ENCODE data around the gene VWF. TPM values are rescaled to one million over a fixed set of nuclear protein-coding genes. Genes with fewer than 3 reads are reported as not detected.

The VWF gene
- total RNA-seq, 1 donor from 2014 or later = 0.21 TPM

DNA sequence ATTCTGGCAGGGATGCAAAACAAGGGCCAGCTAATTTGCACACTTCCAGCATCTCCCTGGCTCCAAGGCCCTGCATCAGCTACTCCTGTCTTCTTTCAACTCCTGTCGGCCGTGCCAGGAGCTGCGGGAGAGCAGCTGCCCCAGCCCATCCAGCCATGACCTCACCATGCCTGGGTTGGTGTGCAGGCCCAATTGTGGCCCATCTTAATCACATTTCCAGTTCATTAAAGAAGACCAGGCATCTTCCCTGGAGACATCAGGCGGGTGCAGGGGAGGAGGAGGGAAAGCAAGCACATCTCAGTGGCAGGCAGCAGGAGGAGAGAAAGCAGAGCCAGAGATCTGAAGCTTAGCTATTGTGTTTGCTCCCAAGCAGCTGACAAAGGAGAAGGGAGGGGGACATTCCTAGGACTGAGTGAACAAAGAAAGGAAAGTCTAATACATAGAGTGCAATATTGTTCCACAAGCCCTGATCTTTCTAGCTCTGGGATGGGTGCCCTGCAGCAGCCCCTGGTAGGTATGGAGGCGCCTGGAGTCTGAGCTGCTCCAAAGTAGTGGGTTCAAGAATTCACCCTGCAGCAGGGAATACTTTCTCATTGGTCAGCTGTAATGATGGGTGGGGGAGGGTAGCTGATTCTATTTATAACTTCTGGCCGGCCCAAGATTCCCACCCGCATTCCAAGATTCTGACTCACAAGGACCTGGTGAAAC, 40.1 kb downstream of the VWF start:
- H3K9me3 Mint-ChIP-seq = no peaks in the 10 kb centered on the region
- H3K27me3 Mint-ChIP-seq (ENCODE audit: low read depth) = peaks cover 4% of the 10 kb centered on the region
- peaks cover 33% of the 10 kb centered on the region for H3K4me1 Mint-ChIP-seq
- peak overlapping the region; percentile 7 for H3K4me3 Mint-ChIP-seq
- peak overlapping the region; percentile 90 for H3K27ac Mint-ChIP-seq (ENCODE audit: unreplicated experiment)
- H3K36me3 Mint-ChIP-seq (ENCODE audit: low read depth) = no peaks in the 10 kb centered on the region
- TF ChIP-seq, protein P1, sequence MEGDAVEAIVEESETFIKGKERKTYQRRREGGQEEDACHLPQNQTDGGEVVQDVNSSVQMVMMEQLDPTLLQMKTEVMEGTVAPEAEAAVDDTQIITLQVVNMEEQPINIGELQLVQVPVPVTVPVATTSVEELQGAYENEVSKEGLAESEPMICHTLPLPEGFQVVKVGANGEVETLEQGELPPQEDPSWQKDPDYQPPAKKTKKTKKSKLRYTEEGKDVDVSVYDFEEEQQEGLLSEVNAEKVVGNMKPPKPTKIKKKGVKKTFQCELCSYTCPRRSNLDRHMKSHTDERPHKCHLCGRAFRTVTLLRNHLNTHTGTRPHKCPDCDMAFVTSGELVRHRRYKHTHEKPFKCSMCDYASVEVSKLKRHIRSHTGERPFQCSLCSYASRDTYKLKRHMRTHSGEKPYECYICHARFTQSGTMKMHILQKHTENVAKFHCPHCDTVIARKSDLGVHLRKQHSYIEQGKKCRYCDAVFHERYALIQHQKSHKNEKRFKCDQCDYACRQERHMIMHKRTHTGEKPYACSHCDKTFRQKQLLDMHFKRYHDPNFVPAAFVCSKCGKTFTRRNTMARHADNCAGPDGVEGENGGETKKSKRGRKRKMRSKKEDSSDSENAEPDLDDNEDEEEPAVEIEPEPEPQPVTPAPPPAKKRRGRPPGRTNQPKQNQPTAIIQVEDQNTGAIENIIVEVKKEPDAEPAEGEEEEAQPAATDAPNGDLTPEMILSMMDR (conservative IDR thresholded peaks at IDR 0.05) = peak; percentile 36
- DNase-seq (ENCODE audit: low read depth, low spot score) = peak; percentile 34

- no peak for DNase-seq (ENCODE audit: low read depth, low spot score)
- Mint-ChIP-seq H3K27ac (ENCODE audit: unreplicated experiment) (no peak overlapping the region), H3K9me3 (no peaks in the 10 kb centered on the region), H3K27me3 (ENCODE audit: low read depth) (no peaks in the 10 kb centered on the region), H3K36me3 (ENCODE audit: low read depth) (no peaks in the 10 kb centered on the region), H3K4me3 (peak overlapping the region; percentile 7), H3K4me1 (peaks cover 25% of the 10 kb centered on the region)
- TF ChIP-seq, protein P1 (conservative IDR thresholded peaks at IDR 0.05) = no peak
These were observed 40.9 kb downstream of the VWF start for GRCh38 chr12:6083601-6084000.

GRCh38 chr12:6082613-6083012, 41.9 kb downstream of the VWF start:
- no peaks in the 10 kb centered on the region for H3K9me3 Mint-ChIP-seq
- TF ChIP-seq, protein P1 (conservative IDR thresholded peaks at IDR 0.05) = no peak
- no peak overlapping the region for H3K27ac Mint-ChIP-seq (ENCODE audit: unreplicated experiment)
- H3K4me3 Mint-ChIP-seq = no peak overlapping the region
- no peaks in the 10 kb centered on the region for H3K36me3 Mint-ChIP-seq (ENCODE audit: low read depth)
- H3K27me3 Mint-ChIP-seq (ENCODE audit: low read depth) = no peaks in the 10 kb centered on the region
- no peak for DNase-seq (ENCODE audit: low read depth, low spot score)
- peaks cover 25% of the 10 kb centered on the region for H3K4me1 Mint-ChIP-seq

DNA sequence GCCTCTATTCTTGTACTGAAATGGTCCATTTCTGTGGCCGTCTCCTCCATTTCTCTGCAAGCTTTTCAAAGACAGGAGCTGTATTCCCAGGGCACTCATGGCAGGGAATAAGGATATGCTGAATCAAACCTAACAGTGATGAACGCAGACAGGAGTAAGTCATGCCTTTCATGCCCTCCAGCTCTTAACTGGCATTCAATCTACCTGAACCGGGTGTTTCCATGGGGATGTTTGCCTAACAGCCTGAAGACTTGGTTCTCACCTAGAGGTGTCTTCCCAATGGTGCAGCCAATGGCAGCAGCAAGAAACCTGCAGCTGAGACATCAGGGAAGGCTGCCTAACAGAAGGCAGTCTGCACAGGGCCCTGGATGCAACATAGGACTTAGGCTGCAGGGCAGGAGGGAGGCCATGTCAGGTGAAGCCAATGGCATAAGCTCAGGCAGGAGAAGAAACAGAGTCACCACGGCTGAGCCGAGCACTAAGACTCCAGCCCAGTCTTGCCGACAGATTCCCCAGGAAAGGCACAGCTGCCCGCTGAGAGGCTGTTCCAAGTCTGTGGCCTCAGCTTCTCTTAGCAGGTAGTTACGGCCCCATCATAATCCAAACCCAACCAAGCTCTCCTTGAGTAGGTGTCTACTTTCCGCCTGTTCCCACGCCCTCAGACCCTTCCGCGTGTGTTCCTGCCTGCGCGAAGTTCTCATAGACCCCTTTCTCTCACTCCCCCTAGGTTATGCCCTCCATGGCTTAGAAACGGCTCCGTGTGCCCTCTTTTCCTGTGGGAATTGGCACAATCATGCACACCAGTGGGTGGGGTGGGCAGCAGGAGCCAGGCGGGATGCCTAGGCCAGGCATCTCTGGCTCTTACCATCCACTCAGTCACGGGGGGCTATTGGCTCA, 44.1 kb downstream of the VWF start:
- Mint-ChIP-seq H3K27me3 (ENCODE audit: low read depth) (no peaks in the 10 kb centered on the region), H3K4me3 (no peak overlapping the region), H3K27ac (ENCODE audit: unreplicated experiment) (no peak overlapping the region), H3K9me3 (no peaks in the 10 kb centered on the region), H3K4me1 (peaks cover 21% of the 10 kb centered on the region), H3K36me3 (ENCODE audit: low read depth) (no peaks in the 10 kb centered on the region)
- TF ChIP-seq, protein P1 (conservative IDR thresholded peaks at IDR 0.05) = no peak
- DNase-seq (ENCODE audit: low read depth, low spot score) = no peak

DNA sequence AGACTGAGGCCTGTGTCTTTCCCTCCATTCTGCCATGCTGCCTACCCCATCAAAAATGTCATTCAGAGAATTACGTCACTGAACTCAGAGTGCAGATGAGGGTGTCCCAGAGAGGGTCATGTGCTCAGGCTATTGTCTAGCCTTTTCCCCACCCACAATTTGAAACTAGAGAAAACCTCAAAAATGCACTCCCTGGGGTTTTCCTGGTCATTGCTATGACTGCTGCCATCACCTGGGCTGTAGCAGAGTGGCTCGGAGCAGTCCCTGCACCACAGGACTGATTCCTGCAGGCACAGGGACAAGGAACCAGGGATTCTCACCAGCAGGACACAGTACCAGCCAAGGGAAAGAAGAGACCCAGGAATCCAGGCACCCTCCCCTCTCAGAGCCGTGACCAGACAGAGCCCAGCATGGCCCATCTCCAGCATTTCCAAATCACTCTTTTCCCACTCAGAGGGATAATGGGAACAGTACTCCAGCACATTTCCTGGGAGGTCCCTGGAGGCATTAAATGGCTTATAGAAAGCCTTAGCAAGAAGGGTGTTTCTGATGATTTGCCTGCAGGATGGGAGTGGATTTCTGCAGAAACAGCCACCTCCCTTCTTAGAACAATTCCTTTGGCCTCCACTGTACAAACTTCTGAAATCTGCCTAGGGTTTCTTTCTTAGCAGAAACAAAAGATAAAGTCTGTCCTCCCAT, 45.9 kb downstream of the VWF start:
- Mint-ChIP-seq H3K27ac (ENCODE audit: unreplicated experiment) (no peak overlapping the region), H3K36me3 (ENCODE audit: low read depth) (no peaks in the 10 kb centered on the region)
- no peak for DNase-seq (ENCODE audit: low read depth, low spot score)

More for the DNA sequence above, 45.9 kb downstream of the VWF start:
- H3K4me3 Mint-ChIP-seq = no peak overlapping the region
- no peaks in the 10 kb centered on the region for H3K9me3 Mint-ChIP-seq
- H3K4me1 Mint-ChIP-seq = peaks cover 14% of the 10 kb centered on the region
- TF ChIP-seq, protein P1 (conservative IDR thresholded peaks at IDR 0.05) = no peak
- H3K27me3 Mint-ChIP-seq (ENCODE audit: low read depth) = peaks cover 8% of the 10 kb centered on the region
